K562 (cell line): ENCODE results near the gene VNN1. TPM values are rescaled to one million over a fixed set of nuclear protein-coding genes. Genes with fewer than 3 reads are reported as not detected.

Experiments
- ATAC-seq: fragments of 200-7000 bp; cut with Tn5 transposase; 3 replicates; pipeline ENCODE4 v1.9.1; 2020; ENCODE audit warnings: moderate library complexity
- BruUV-seq: library from RNA; stranded (reverse); fragments of 400-500 nt; replicated peaks from 2 replicates; lab custom pipeline; 2021; lab: Mats Ljungman, UMichigan
- CTCF ChIA-PET: fragments of 300-600 bp; formaldehyde crosslinking; extraction: SDS; loops from one replicate; lab custom pipeline; 2021; ENCODE audit warnings: low intra/inter-chr PET ratio; lab: Yijun Ruan, JAX
- POLR2A ChIA-PET: fragments of 300-600, 350-650 bp; sonication (Branson Sonifier 250); formaldehyde crosslinking; extraction: SDS; loops from one replicate; lab custom pipeline; 2021; ENCODE audit warnings: antibody characterized with exemption, inconsistent platforms; lab: Yijun Ruan, JAX
- DNase-seq, 4 experiments: peaks; one replicate each; pipeline versions ENCODE4 v3.0.0 to v3.0.0-alpha.2; 2011 to 2018; ENCODE audit warnings: low spot score in 3 of 4, mixed read lengths in 3 of 4; ENCODE audit errors: extremely low read depth in 1 of 4
- FAIRE-seq: peaks from 2 replicates; lab custom pipeline; 2011; peaks lifted over from hg19 to GRCh38; lab: Jason Lieb, UNC
- H2AFZ ChIP-seq: 2 replicates; pipeline ENCODE4 v1.6.0; 2011; ENCODE audit warnings: low read depth, low read length, control low read depth, inconsistent platforms
- H3K27ac ChIP-seq: fragments of 200-600 bp; 3 replicates; pipeline ENCODE4 v1.8.0; 2011; ENCODE audit warnings: low read depth, mild to moderate bottlenecking, control low read depth, inconsistent platforms, low read length, moderate library complexity, mixed read lengths; ENCODE audit errors: extremely low read depth
- H3K27me3 ChIP-seq, 2 experiments: fragments of 300-600 bp in 1 of 2; 2 replicates in 1 of 2; 3 replicates in 1 of 2; pipeline versions ENCODE4 v1.6.0 to v1.8.0; 2011; ENCODE audit warnings: inconsistent platforms in 2 of 2, low read length in 2 of 2, mild to moderate bottlenecking in 1 of 2, mixed read lengths in 1 of 2, moderate library complexity in 1 of 2; ENCODE audit not compliant: control insufficient read depth in 2 of 2, insufficient read depth in 2 of 2
- H3K36me3 ChIP-seq: fragments of 300-600 bp; 3 replicates; pipeline ENCODE4 v1.8.0; 2011; ENCODE audit warnings: mild to moderate bottlenecking, low read length, inconsistent platforms; ENCODE audit not compliant: control insufficient read depth, insufficient read depth
- H3K4me1 ChIP-seq, 2 experiments: fragments of 200-600 bp in 1 of 2; replicated peaks in 1 of 2; 2 replicates in 1 of 2; 3 replicates in 1 of 2; pipeline versions ENCODE4 v1.5.1 to v1.8.0; 2011; ENCODE audit warnings: inconsistent platforms in 2 of 2, low read length in 2 of 2, mild to moderate bottlenecking in 1 of 2, mixed read lengths in 1 of 2, moderate library complexity in 1 of 2; ENCODE audit not compliant: control insufficient read depth in 2 of 2, insufficient read depth in 2 of 2
- H3K4me2 ChIP-seq: 2 replicates; pipeline ENCODE4 v1.6.1; 2011; ENCODE audit warnings: low read length, control low read depth, inconsistent platforms, mixed read lengths; ENCODE audit not compliant: insufficient read depth
- H3K4me3 ChIP-seq: fragments of 200-600 bp; sonication (generic), shearing (Covaris generic); 2 replicates; pipeline ENCODE4 v1.5.1; 2016; ENCODE audit warnings: control low read depth, inconsistent platforms
- H3K79me2 ChIP-seq: fragments of 200-600 bp; 3 replicates; pipeline ENCODE4 v1.8.0; 2011; ENCODE audit warnings: low read length, inconsistent platforms; ENCODE audit not compliant: control insufficient read depth, insufficient read depth
- H3K9ac ChIP-seq, 2 experiments: 2 replicates each; pipeline versions ENCODE4 v1.6.0 to v1.6.1; 2011; ENCODE audit warnings: low read depth in 2 of 2, low read length in 2 of 2, control low read depth in 1 of 2, inconsistent platforms in 1 of 2, mild to moderate bottlenecking in 1 of 2, mixed read lengths in 1 of 2; ENCODE audit not compliant: insufficient read depth in 1 of 2
- H3K9me1 ChIP-seq: one replicate; pipeline ENCODE4 v1.6.0; 2011; ENCODE audit warnings: inconsistent platforms, mild to moderate bottlenecking, low read length, moderate library complexity; ENCODE audit not compliant: control insufficient read depth, insufficient read depth
- H3K9me3 ChIP-seq: replicated peaks from 2 replicates; pipeline ENCODE4 v1.5.1; 2011; ENCODE audit warnings: low read depth, low read length, inconsistent platforms; ENCODE audit not compliant: control insufficient read depth, insufficient read depth
- H4K20me1 ChIP-seq: replicated peaks from 2 replicates; pipeline ENCODE4 v1.6.1; 2011; ENCODE audit warnings: low read length, inconsistent platforms, mixed read lengths; ENCODE audit not compliant: control insufficient read depth, insufficient read depth
- CEBPG ChIP-seq, 3 experiments: fragments of 200-800 bp in 1 of 3; sonication (Bioruptor generic) in 1 of 3; sonication (generic) in 1 of 3; formaldehyde crosslinking in 1 of 3; IDR thresholded peaks in 2 of 3; conservative IDR thresholded peaks in 1 of 3; 2 replicates each; pipeline versions ENCODE4 v1.6.1 to v1.8.0; 2016 to 2022; ENCODE audit warnings: missing compliant biosample characterization in 2 of 3, missing genetic modification characterization in 2 of 3, mild to moderate bottlenecking in 1 of 3, missing genetic modification reagents in 1 of 3
- FOSL1 ChIP-seq: fragments of 200-800 bp; sonication (Bioruptor generic); conservative IDR thresholded peaks from 2 replicates; pipeline ENCODE4 v1.6.1; 2016; ENCODE audit warnings: missing genetic modification characterization, missing compliant biosample characterization
- HNRNPK ChIP-seq: fragments of 200-400 bp; formaldehyde crosslinking; IDR thresholded peaks from one replicate; pipeline ENCODE4 v1.6.1; 2018; ENCODE audit warnings: mild to moderate bottlenecking, low read depth, low read length; ENCODE audit not compliant: poor library complexity, severe bottlenecking
- NFYB ChIP-seq: IDR thresholded peaks from 2 replicates; pipeline ENCODE4 v1.6.1; 2011; ENCODE audit warnings: mild to moderate bottlenecking, moderate library complexity; ENCODE audit not compliant: insufficient read length; ENCODE audit errors: extremely low read depth
- RAD51 ChIP-seq: fragments of 450-650 bp; IDR thresholded peaks from 2 replicates; pipeline ENCODE4 v1.7.1; 2016; ENCODE audit warnings: low read depth, mild to moderate bottlenecking, borderline replicate concordance
- SP2 ChIP-seq: IDR thresholded peaks from 2 replicates; pipeline ENCODE4 v1.6.1; 2011; ENCODE audit warnings: mild to moderate bottlenecking, low read depth, low read length, moderate library complexity; ENCODE audit not compliant: poor library complexity, severe bottlenecking; ENCODE audit errors: extremely low read depth
- XRCC4 ChIP-seq: IDR thresholded peaks from one replicate; pipeline ENCODE4 v1.6.1; 2011; ENCODE audit not compliant: insufficient read depth, insufficient read length; ENCODE audit errors: extremely low read depth
- ZC3H11A ChIP-seq: IDR thresholded peaks from 2 replicates; pipeline ENCODE4 v1.6.1; 2012; ENCODE audit warnings: low read depth, low read length, improper control_type of control experiment
- ZNF384 ChIP-seq: IDR thresholded peaks from 2 replicates; pipeline ENCODE4 v1.6.1; 2012; ENCODE audit warnings: low read depth, low read length, improper control_type of control experiment
- ZNF79 ChIP-seq: fragments of 250-450 bp; sonication (Bioruptor Pico); IDR thresholded peaks from 2 replicates; pipeline ENCODE4 v1.4.0; 2020; ENCODE audit warnings: low read depth, mild to moderate bottlenecking, moderate library complexity
- WGBS: fragments of 100-300 bp; shearing (Covaris generic); methylation state at CpG from one replicate; pipeline ENCODE4 v1.1.6; 2016; ENCODE audit warnings: low coverage, mixed read lengths; ENCODE audit not compliant: insufficient coverage; ENCODE audit errors: missing lambda C conversion rate; 5-methylcytosine and 5-hydroxymethylcytosine counted together
- in situ Hi-C: fragments of 300-500 bp; cut with MboI; formaldehyde crosslinking; loops from 4 replicates; pipeline ENCODE4 v1.15.0; 2018; ENCODE audit warnings: inconsistent platforms, mixed read lengths
- intact Hi-C: fragments of 100-400 bp; cut with micrococcal nuclease; formaldehyde crosslinking; loops from 2 replicates; pipeline ENCODE4 v1.14.2; 2022
- polyA plus RNA-seq, 8 experiments: library from polyadenylated mRNA; depleted of rRNA in 4 of 8; stranded (reverse) in 5 of 8; unstranded in 3 of 8; fragments of >200 nt; fragmentation: Nextera tagmentation in 2 of 8; fragmentation: Illumina TruSeq in 1 of 8; extraction: Ambion mirVana in 2 of 8; extraction: Trizol in 1 of 8; gene quantifications; 2 replicates each; pipeline versions ENCODE4 v1.2.1 to v1.2.3, GENCODE V29; 2011 to 2014; ENCODE audit warnings: inconsistent platforms in 1 of 8, missing spikeins in 1 of 8
- total RNA-seq, 7 experiments: library from RNA; depleted of rRNA in 6 of 7; stranded (reverse); fragments of >200 nt in 6 of 7; fragmentation: Illumina TruSeq in 2 of 7; extraction: Trizol in 2 of 7; gene quantifications; 2 replicates each; pipeline versions ENCODE4 v1.2.1 to v1.2.3, GENCODE V29; 2011 to 2021; ENCODE audit warnings: low replicate concordance in 1 of 7
- TF ChIP-seq, protein P1 (sequence below): fragments of 450-650 bp; formaldehyde crosslinking; IDR thresholded peaks from 2 replicates; pipeline ENCODE4 v1.4.0; 2022; ENCODE audit warnings: mild to moderate bottlenecking, moderate library complexity
- TF ChIP-seq, protein P2 (sequence below): sonication (generic); formaldehyde crosslinking; IDR thresholded peaks from 2 replicates; pipeline ENCODE4 v1.4.0; 2020; ENCODE audit warnings: mild to moderate bottlenecking, missing genetic modification reagents
- TF ChIP-seq, protein P3 (sequence below): fragments of 450-650 bp; conservative IDR thresholded peaks from 2 replicates; pipeline ENCODE4 v1.6.1; 2016; ENCODE audit warnings: missing genetic modification characterization, low read depth, mild to moderate bottlenecking, missing compliant biosample characterization, moderate library complexity
- TF ChIP-seq, protein P4 (sequence below): fragments of 150-350 bp; IDR thresholded peaks from 2 replicates; pipeline ENCODE4 v1.6.1; 2014; ENCODE audit warnings: low read depth, mild to moderate bottlenecking, low read length, borderline replicate concordance

The VNN1 gene
- total and polyA plus RNA-seq, 9 of the 15 experiments (the other 6 are each of a cell fraction or from before 2014, with no cell fraction given): not detected

DNA sequence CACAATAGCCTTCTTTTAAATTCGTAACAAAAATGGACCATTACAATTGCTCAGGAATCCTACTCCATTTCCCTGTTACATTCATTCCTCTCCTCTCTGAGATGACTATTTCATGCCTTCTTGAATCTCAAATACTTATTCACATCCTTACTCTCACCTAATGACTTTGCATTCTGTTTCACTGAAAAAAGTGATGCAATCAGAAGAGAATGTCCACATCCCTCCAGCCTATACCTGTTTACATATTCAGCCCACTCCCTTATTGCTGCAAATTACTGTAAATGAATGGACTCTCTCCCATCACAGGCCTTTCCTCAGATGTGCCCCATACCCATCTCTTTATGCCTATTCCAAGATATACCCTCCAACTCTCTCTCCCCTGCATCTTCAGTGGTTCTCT lies 63.4 kb downstream of the VNN1 start:
- ChIA-PET CTCF (no interaction called here), POLR2A (no interaction called here)
- in situ Hi-C loops (no loop called here), intact Hi-C loops (no loop called here)
- Histone ChIP-seq H3K4me2 (no peak overlapping the region), H3K36me3 (no peaks in the 10 kb centered on the region), H3K4me1 (no peaks in the 10 kb centered on the region), H3K79me2 (no peaks in the 10 kb centered on the region), H3K9me3 (no peaks in the 10 kb centered on the region), H3K27ac (no peak overlapping the region), H3K27me3 (no peaks in the 10 kb centered on the region), H3K9me1 (no peaks in the 10 kb centered on the region), H3K9ac (no peak overlapping the region), H3K4me3 (no peak overlapping the region), H2AFZ (no peak overlapping the region), H4K20me1 (no peaks in the 10 kb centered on the region)
- no TSS peak for BruUV-seq
- ATAC-seq (no peak), FAIRE-seq (no peak), DNase-seq (no peak)
- WGBS: 0% methylated on average over 1 of the region's 1 CpG
- TF ChIP-seq, protein P1, sequence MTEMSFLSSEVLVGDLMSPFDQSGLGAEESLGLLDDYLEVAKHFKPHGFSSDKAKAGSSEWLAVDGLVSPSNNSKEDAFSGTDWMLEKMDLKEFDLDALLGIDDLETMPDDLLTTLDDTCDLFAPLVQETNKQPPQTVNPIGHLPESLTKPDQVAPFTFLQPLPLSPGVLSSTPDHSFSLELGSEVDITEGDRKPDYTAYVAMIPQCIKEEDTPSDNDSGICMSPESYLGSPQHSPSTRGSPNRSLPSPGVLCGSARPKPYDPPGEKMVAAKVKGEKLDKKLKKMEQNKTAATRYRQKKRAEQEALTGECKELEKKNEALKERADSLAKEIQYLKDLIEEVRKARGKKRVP (CRISPR knock-in tag): 0 out of 2 replicates have a peak, but pooled peaks have one; percentile 55
- TF ChIP-seq ZNF384 (no peak), ZC3H11A (no peak), HNRNPK (no peak), NFYB (no peak), ZNF79 (no peak), FOSL1 (no peak), XRCC4 (no peak), RAD51 (no peak), SP2 (no peak), CEBPG (CRISPR knock-in tag; IDR thresholded peaks at IDR 0.05) (no peak), CEBPG (tag; conservative IDR thresholded peaks at IDR 0.05 in 1 of 2, IDR thresholded peaks at IDR 0.05 in 1 of 2) (peak; percentile 24 to 50; a peak in 2 of 4 replicates)
- TF ChIP-seq, protein P2, sequence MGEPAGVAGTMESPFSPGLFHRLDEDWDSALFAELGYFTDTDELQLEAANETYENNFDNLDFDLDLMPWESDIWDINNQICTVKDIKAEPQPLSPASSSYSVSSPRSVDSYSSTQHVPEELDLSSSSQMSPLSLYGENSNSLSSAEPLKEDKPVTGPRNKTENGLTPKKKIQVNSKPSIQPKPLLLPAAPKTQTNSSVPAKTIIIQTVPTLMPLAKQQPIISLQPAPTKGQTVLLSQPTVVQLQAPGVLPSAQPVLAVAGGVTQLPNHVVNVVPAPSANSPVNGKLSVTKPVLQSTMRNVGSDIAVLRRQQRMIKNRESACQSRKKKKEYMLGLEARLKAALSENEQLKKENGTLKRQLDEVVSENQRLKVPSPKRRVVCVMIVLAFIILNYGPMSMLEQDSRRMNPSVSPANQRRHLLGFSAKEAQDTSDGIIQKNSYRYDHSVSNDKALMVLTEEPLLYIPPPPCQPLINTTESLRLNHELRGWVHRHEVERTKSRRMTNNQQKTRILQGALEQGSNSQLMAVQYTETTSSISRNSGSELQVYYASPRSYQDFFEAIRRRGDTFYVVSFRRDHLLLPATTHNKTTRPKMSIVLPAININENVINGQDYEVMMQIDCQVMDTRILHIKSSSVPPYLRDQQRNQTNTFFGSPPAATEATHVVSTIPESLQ (CRISPR knock-in tag): no peak
- TF ChIP-seq, protein P3, sequence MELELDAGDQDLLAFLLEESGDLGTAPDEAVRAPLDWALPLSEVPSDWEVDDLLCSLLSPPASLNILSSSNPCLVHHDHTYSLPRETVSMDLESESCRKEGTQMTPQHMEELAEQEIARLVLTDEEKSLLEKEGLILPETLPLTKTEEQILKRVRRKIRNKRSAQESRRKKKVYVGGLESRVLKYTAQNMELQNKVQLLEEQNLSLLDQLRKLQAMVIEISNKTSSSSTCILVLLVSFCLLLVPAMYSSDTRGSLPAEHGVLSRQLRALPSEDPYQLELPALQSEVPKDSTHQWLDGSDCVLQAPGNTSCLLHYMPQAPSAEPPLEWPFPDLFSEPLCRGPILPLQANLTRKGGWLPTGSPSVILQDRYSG (tag): no peak
- TF ChIP-seq, protein P4, sequence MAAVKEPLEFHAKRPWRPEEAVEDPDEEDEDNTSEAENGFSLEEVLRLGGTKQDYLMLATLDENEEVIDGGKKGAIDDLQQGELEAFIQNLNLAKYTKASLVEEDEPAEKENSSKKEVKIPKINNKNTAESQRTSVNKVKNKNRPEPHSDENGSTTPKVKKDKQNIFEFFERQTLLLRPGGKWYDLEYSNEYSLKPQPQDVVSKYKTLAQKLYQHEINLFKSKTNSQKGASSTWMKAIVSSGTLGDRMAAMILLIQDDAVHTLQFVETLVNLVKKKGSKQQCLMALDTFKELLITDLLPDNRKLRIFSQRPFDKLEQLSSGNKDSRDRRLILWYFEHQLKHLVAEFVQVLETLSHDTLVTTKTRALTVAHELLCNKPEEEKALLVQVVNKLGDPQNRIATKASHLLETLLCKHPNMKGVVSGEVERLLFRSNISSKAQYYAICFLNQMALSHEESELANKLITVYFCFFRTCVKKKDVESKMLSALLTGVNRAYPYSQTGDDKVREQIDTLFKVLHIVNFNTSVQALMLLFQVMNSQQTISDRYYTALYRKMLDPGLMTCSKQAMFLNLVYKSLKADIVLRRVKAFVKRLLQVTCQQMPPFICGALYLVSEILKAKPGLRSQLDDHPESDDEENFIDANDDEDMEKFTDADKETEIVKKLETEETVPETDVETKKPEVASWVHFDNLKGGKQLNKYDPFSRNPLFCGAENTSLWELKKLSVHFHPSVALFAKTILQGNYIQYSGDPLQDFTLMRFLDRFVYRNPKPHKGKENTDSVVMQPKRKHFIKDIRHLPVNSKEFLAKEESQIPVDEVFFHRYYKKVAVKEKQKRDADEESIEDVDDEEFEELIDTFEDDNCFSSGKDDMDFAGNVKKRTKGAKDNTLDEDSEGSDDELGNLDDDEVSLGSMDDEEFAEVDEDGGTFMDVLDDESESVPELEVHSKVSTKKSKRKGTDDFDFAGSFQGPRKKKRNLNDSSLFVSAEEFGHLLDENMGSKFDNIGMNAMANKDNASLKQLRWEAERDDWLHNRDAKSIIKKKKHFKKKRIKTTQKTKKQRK: no peak
